Gastrocnemius medialis (tissue), 4 donors: ENCODE results near the gene CCDC57.

Experiments
- POLR2A ChIP-seq, 2 donors: fragments of 450-650 bp; IDR thresholded peaks; one replicate each; pipeline ENCODE4 v1.6.1; 2017; ENCODE audit warnings: antibody characterized with exemption in 2 of 2, mild to moderate bottlenecking in 2 of 2, moderate library complexity in 2 of 2
- TF ChIP-seq, protein P1 (sequence below), 5 experiments: fragments of 450-650 bp in 3 of 5; fragments of 200-600 bp in 2 of 5; sonication (generic) in 2 of 5; IDR thresholded peaks in 4 of 5; conservative IDR thresholded peaks in 1 of 5; 1 replicate in 4 of 5; 2 replicates in 1 of 5; pipeline ENCODE4 v1.5.1; 2016 to 2019; ENCODE audit warnings: antibody characterized with exemption in 5 of 5, mild to moderate bottlenecking in 3 of 5, moderate library complexity in 3 of 5

- no peak for TF ChIP-seq POLR2A (IDR thresholded peaks at IDR 0.05)
- TF ChIP-seq, protein P1, sequence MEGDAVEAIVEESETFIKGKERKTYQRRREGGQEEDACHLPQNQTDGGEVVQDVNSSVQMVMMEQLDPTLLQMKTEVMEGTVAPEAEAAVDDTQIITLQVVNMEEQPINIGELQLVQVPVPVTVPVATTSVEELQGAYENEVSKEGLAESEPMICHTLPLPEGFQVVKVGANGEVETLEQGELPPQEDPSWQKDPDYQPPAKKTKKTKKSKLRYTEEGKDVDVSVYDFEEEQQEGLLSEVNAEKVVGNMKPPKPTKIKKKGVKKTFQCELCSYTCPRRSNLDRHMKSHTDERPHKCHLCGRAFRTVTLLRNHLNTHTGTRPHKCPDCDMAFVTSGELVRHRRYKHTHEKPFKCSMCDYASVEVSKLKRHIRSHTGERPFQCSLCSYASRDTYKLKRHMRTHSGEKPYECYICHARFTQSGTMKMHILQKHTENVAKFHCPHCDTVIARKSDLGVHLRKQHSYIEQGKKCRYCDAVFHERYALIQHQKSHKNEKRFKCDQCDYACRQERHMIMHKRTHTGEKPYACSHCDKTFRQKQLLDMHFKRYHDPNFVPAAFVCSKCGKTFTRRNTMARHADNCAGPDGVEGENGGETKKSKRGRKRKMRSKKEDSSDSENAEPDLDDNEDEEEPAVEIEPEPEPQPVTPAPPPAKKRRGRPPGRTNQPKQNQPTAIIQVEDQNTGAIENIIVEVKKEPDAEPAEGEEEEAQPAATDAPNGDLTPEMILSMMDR (IDR thresholded peaks at IDR 0.05 in 4 of 5, conservative IDR thresholded peaks at IDR 0.05 in 1 of 5) = no peak
These were observed 52.6 kb downstream of the CCDC57 start for GRCh38 chr17:82160075-82160474.
